DMS53 treated with DMSO at 0.1 percent for 48 hours (cell line): ENCODE results near the gene RSRC1.
A peak's percentile ranks its signal among the peaks of the same experiment; 100 is the strongest.
"Not testable (repeated sequence)": the region's sequence is repeated elsewhere in the genome, so short reads cannot be mapped to it uniquely, and the experiment has no call there.

Experiments
- DNase-seq: peaks from one replicate; lab custom pipeline; 2025; ENCODE audit not compliant: unreplicated experiment; lab: John Stamatoyannopoulos, UW

Gene RSRC1

DNA sequence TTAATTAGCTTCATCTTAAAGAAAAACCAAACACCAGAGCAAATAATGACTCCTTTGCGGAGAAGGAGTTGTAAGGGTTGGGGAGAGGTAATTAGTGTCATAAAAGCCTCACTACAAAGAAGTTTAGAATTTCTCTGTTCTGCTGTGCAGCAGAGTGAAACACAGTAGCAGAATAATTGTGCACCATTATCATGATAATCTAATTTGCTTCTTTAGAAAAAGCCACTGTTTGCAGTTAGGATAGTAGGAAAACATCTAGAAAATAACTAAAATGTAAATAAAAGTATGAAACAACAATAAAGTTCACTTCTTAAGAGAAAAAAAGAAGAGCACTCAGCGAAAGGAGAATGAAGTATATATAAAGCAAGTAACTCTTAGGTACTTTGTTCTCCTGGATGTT lies 9.2 kb upstream of the RSRC1 start:
- no peak for DNase-seq

DNA sequence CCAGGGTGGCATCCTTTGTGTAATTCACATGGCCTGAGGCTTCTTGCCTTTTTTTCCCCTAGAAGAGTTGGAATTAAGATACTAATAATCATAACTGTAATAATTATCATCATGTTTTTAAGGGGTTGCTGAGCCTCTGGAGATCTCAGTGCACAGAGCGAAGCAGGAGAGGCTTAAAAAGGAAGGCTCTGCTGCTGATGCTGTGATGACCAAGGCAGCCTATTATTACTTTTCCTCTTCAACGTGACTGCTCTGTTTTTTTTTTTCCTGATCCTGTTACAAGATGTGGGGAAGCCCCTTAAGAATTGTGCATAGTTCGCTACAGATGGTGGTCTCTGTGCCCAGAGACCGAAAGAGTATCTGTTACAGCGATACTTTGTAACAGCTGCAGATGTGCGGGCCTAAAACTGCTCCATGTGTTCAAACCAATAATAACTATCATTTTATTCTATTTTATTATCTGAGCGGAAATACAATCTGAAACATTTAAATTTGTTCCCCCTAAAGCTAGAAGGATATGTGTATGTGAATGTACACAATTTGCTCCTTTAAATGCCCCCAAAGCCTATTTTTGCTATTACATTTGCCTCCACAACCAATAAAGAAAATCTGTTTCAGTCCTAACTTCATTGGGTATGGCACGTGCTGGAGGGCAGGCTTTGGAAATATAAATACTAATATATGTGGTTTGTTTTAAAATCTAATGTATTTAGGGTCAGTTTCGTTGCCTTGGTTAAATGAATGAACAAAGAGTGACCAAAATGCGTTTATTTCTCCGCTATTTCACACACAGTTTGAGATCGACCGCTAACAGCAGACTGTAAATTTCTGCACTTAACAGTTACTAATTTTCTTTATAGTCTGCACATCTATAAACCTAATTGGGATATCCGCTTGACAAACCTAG lies 8.3 kb upstream of the RSRC1 start:
- no peak for DNase-seq

DNA sequence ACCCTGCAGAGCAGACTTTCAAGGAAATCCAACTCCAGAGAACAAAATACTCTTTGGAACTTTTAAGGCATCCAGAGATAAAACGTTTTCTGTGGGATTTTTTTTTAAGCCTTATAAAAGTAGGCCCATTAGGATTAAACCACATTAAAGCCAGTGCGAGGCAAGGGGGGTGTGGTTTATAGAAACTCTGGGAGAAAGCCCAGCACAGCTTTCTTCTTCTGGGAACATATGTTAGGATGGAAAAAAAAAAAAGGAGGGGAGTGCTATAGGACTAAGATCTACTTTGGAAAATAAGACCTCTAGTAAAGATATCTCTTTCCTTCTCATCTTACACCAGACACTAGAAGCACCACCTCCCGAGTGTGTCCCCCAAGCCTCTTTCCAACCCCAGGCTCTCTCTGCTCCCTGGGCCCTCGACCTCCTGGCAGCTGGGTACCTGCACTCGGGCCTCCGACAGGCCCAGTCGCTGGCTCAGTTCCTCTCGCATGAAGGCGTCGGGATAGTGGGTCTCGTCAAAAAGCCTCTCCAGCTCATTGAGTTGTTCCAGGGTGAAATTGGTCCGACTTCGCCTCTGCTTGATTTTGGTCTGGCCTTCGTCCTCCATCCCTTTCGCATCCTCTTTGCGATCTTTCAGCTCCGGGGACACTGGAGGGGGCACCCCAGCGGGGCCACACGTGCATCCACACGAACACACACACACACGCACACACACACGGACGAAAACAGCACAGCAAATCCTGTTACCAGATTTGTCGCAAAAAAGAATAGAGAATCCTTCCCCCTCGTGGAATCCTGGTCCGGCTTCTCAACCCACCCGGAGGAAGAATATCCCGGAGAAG lies 7.4 kb upstream of the RSRC1 start:
- no peak for DNase-seq

DNA sequence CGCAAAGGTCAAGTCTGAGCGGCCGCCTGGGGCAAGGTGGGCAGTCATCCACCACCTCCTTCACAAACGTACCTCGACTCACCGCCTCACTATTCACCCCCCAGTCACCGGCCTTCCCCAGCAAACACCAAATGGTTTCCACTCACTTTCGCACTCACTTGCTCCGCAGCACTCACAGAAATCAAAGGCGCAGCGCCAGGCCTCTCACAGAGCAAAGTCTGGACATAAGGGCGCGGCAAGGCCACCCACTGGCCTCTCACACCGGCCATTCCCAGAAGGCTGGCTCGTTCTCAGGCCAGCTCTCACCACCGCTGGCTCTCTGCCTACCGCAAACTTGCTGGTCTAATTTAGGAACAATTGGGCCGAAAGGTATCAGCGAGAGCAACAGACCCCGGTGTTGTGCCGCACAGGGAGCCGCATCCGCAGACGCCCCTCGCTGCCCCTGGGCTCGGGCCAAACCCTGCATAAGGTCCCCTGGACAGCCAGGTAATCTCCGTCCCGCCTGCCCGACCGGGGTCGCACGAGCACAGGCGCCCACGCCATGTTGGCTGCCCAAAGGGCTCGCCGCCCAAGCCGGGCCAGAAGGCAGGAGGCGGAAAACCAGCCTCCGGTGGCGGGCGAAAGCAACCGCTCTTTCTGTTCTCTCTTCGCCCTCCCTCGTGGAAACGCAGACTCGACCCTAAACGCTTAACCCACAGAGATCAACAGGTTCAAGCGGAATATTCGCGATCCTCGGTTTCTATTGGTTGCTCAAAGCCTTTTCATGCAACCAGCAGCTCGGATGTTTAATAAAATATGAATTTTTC lies 6.6 kb upstream of the RSRC1 start:
- no peak for DNase-seq

DNA sequence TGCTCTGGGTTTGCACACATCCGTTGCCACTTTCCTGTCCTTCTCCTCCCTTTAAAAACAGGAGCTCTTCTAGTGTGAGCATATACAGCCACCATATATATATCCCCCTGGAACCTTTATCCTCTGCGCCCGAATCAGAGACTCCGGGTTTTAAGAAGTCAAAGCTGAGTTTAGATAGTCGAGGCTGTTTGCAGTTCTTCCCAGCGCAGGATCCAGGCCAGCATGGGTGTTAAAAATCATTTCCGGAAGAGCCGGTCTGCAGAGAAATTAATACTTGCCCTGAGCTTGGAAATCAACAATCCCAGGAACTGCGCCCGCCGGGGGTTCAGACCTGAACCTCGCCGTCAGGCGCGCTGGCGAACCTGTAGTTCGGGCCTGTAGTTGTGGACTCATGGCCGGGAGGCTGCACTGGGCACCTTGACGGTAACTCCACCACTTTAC lies 6.0 kb upstream of the RSRC1 start:
- DNase-seq, result no peak

DNA sequence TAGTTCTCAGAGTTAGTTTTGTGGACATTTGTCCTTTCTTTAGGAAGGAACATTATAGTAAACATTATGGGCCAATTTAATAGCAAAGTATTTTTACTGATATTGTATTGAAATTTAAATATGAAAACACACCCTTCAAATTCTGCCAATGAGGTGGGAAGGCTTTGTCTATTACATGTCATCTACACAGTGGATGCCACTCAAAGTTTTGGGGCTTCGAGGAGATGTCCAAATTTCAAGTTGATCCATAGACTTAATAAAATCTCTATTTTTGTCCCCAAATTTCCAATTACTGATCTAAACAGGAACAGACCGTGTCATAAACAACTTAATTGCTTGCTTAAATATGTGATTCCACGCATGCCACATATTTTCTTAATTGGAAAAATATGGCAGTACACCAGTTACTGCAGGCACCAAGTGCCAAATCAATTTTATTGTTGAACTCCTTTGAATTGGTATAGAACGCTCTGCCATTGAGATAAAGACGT lies 5.4 kb upstream of the RSRC1 start:
- no peak for DNase-seq

DNA sequence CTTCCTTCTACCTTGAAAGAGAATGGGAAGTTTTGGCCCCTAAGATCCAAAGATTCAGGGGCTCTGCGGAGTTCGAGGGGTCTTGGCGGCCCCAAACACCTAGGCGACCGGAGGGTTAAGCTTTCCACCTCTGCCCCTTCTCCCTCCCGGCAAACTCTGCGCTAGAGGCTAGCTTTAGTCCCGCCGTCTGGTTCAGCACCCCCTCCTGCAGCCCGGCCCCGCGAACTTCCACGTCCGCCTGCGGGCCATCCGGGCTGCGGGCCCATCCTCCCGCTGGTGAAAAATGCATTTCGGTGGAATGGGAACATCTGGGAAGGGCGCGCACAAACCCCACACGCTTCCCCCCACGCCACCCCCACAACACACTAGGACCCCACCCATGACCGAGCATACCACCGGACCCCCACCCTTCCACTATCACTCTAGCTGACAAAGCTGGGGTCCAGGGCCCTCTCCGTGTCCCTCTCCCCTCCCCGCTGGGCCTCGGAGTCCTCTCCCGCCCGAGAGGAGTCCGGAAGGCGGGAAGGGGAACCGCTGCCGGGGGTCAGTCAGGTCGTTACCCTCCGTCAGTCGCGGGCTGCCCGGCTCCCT lies 4.7 kb upstream of the RSRC1 start:
- DNase-seq, result no peak

DNA sequence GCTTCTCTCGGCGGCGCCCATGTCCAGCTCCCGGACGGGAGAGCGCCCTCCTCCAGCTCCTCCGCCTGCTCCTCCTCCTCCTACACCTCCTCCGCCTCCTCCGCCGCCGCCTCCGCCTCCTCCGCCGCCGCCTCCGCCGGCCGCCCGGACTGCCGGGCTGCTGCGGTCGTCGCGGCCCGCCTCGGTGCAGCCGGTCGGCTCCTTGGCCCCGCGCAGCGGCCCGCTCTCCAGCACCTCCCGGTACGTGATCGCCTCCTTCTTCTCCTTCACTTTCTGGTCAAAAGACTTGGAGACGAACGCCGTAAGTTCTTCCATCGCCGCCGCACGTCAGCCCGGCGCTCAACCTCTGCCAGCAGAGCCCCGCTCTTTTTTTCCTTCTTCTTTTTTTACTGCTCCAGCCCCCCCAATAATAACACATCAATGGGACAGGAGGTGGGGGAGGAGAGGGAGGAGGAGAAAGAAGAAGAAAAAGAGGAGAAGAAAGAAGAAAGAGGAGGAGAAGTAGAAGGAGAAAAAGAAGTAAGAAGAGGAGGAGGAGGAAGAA lies 4.1 kb upstream of the RSRC1 start:
- DNase-seq, result peak; percentile 9

DNA sequence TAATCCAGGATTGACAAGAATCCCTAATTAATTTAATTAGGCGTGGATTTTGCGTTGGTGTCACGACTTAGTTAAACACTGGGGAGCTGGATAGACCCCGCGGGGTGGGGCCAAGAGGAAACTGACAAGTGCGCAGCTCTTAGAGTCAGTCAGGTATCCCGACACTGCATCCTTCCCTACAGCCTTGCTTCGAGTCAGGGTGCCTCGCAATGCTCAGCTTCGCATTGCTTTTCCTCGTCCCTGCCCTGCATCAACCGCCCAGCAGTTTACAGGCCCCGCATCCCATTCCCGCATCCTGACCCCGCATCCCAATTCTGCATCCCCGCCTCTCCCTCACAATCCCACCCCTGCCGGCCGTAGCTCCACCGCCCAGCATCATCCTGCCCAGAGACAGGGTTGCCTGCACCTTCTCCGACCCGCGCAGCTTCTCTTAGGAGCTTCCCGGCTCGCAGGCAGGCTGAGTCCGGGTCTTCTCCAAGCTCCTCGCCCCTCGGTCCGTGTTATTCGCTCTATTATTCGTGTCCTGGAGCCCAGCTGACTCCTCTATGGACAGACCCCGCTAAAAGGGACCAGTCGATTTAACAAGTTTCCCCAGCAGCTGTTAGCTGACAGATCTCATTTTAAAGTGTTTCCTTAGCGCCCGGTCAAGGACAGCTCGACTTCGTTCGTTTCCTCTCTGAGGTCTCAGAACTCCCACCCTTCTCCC lies 3.0 kb upstream of the RSRC1 start:
- peak; percentile 44 for DNase-seq

DNA sequence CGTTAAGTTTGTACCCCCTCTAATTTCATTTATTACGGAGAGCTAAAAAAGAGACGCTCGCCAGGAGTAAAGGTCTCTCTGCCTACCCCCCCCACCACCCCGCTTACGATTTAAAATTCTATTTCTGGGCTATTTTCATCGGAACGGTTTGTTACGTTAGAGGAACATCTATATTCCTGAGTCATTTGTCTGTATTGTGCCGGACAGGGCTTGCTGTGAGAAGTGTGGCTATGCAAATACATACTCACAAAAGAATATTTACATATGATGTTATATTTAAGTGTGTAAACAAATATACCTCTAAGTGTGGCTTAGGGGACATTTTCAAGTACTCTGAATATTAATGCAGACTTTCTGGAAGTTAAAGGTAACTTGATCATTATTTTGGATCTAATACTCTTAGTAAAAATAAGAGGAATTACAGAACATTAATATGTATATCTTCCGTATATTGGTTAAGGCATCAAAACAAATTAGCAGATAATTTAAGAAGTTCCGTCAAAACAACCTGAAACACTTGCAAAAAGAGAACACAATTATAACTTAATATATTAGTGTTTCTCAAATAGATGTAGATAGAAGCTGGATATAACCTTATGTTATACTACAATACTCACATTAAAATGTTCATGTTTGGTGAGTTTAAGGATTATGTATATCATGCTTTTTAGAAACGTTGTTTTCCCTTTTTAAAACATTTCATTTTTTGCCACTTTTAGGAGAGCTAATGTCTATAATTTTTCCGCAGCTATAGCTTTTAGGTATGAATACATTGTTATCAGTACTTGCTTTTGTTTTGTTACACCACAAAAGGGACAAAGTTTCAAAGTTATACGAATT lies 2.1 kb upstream of the RSRC1 start:
- DNase-seq, result peak; percentile 54

DNA sequence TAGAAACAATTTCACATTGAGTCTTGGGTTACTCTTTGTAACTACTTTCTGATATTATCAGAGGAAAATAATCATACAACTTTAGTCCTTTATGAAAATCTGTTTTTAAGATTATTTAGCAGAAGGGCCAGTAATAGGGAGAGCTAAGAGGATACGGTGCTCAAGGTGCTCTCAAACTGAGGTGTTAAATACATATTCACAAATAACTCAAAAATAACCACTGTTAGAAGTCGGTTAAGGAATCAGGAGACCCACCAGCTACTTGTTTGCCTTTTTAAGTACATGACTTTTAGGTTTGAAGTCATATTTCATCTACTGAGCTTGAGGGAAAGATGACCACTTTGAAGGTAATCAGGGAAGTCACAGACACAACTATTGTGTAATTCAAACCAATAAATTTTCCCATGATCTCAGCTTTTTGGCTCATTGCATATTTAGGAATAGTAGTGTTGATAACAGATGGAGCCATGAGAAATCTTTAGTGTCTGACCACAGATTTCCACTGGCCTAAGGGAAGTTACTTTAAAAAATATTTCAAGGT lies 1.4 kb upstream of the RSRC1 start:
- no peak for DNase-seq

DNA sequence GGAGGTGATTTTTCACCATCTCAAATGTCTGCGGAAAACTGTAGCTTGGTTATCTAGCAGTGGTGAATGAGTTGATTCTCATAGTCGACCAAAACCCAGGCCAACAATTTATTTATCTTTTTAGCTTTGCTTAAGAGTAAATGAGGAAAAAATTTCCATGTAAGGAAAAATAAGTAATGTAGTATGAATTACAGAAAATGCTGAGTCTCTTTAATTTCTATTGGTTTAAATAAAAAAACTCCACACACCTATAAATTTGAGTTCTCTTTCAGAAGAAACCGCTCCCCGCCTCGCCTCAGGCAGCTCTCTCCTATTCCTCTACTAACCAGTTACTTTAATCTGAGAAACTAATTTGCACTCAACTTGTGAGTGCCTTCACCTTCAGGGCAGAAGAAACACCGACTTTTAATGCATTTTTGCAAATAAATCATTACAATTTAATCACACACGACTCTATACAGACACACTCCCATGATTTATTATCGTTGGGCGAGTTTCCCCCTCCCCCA lies 540 bp upstream of the RSRC1 start:
- DNase-seq, result no peak

DNA sequence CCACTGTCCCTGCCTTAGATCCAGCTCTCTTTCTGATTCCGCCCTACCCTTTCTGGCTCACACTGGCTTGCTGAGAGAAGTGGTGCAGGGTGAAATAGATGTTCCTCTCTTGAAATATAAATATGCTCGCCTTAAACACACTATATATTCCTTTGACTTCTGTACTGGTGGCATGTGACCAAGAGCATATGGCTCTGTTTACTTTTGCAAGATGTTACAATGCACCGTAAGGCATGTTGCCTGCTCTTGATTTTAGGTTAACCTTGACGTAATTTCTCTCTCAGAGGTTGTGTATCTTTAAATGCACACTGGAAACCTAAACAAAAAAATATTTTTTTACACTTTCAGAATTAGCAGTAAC lies 749 bp downstream of the RSRC1 start:
- no peak for DNase-seq

DNA sequence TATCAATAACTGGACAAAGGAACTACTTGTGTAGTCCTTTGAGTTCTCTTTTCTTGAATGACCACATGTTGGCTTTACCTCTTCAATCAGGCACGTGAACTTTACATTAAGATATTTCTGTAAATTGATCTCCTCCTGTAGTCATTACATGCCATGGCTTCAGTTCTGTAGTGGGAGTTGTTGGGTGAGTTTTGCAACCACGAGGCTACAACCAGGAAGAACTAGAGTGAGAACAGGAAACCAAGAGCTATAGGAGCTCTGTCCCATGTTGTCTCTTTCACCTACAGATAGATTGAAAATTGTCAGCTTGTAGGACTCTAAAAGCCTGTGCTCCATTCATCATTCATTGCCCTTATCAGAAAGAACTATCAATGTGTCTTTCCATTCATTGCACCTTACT lies 2.0 kb downstream of the RSRC1 start:
- DNase-seq, result no peak

DNA sequence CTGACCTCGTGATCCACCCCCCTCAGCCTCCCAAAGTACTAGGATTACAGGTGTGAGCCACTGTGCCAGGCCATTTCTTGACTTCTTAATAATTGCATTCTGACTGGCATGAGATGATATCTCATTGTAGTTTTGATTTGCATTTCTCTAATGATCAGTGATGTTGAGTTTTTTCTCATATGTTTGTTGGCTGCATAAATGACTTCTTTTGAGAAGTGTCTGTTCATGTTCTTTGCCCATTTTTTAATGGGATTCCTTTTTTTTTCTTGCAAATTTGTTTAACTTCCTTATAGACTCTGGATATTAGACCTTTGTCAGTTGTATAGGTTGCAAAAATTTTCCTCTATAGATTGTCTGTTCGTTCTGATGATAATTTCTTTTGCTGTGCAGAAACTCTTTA lies 3.7 kb downstream of the RSRC1 start:
- not testable (repeated sequence) for DNase-seq

DNA sequence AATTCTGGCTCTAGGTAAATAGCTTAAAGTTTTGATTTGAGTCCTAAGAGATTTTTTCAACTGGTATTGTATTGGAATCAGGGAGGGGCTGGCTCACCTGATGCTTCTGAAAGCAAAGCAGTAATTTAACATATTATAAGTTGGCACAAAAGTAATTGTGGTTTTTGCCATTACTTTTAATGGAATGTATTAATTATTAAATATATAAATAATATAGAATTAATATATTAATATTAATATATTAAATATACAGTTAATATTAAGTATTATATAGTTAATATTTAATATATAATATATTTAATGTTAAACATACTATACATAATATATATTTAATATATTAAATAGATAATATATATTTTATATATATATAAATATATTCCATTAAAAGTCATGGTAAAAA lies 10.4 kb downstream of the RSRC1 start:
- DNase-seq, result no peak

DNA sequence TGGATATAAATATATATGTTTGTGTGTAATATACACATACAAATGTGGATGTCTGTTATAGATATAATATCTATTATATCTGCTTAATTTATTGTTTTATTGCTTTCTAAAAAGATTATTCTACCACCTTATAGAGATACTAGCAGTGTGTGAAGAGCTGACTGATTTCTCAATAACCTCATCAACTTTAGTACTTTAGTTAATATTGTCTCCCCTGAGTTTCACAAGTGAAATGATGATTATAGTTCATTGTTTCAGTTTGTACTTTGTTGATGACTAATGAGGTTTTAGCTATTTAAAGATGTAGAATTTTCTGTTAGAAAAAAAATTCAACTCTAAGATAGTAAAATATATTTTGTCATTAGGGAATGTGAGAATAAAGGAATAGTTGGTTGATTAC lies 11.4 kb downstream of the RSRC1 start:
- no peak for DNase-seq

DNA sequence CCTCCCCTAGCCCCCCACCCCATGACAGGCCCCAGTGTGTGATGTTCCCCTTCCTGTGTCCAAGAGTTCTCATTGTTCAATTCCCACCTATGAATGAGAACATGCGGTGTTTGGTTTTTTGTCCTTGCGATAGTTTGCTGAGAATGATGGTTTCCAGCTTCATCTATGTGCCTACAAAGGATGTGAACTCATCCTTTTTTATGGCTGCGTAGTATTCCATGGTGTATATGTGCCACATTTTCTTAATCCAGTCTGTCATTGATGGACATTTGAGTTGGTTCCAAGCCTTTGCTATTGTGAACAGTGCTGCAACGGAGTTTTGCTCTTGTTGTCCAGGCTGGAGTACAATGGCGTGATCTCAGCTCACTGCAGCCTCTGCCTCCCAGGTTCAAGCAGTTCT lies 12.8 kb downstream of the RSRC1 start:
- DNase-seq, result not testable (repeated sequence)
